Glomerular visceral epithelial cell (primary cell): ENCODE results near the gene CEP112.

Source experiments
- DNase-seq: peaks from one replicate; pipeline ENCODE4 v3.0.0-alpha.2; 2016; ENCODE audit errors: extremely low spot score

The CEP112 gene

DNA sequence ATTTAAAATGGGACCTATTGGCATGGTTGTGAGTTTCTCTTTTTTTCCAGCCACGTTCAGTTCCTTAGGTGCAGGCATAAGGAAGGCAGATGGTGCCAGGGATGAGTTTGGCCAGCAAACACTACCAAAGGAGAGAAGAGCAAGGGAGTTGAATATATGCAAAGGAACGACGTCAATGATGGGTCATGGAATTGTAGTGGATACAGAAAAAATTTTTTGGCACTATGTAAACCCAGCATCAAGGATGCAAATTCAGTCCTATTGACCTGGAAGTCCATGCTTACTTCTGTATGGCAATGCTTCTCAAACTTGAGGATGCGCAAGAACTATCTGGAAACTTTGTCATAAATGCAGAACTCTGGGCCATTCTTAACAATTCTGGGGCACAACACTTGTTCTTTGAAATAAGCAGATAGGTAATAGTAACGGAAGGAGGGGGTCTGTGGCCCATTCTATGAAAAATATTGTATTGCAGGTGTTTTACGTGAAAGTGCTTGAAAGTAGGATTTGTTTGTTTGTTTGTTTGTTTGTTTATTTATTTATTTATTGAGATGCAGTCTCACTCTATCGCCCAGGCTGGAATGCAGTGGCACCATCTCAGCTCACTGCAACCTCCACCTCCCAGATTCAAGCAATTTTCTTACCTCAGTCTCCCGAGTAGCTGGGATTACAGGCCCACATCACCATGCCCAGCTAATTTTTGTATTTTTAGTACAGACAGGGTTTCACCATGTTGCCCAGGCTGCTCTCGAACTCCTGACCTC lies 19.3 kb upstream of the CEP112 start:
- DNase-seq, result no peak

DNA sequence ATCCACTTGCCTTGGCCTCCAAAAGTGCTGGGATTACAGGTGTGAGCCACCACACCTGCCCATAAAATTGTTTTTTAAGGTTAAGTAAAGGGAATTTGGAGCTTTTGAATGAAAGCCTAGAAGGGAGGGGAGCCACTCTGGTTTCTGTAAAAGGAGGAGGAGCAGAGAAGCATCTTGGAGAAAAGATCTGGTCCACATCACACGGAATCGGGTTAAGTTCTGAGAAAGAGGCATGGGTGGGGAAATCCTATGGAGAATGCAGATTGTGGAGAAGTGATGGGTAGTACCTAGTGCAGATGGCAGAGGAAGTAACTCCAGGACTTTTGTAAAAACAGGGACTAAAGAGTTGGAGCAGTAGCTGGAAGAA lies 18.3 kb upstream of the CEP112 start:
- no peak for DNase-seq

DNA sequence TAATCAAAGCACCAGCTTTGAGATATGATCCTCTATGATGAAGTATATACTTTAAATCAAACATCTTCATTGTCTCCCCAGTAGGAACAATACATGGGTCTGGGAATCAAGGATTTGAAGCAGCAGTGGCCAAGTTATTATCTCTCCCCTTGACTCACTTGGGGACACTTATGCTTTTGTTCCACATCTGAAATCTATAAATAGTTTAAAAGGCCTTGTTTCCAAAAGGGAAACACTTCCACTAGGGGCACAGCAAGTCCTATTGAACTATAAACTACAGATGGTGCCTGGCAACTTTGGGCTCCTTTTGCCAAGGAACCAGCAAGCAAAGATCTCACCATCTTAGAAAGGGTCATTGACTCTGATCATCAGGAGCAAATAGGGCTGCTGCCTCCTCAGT lies 16.0 kb upstream of the CEP112 start:
- no peak for DNase-seq

DNA sequence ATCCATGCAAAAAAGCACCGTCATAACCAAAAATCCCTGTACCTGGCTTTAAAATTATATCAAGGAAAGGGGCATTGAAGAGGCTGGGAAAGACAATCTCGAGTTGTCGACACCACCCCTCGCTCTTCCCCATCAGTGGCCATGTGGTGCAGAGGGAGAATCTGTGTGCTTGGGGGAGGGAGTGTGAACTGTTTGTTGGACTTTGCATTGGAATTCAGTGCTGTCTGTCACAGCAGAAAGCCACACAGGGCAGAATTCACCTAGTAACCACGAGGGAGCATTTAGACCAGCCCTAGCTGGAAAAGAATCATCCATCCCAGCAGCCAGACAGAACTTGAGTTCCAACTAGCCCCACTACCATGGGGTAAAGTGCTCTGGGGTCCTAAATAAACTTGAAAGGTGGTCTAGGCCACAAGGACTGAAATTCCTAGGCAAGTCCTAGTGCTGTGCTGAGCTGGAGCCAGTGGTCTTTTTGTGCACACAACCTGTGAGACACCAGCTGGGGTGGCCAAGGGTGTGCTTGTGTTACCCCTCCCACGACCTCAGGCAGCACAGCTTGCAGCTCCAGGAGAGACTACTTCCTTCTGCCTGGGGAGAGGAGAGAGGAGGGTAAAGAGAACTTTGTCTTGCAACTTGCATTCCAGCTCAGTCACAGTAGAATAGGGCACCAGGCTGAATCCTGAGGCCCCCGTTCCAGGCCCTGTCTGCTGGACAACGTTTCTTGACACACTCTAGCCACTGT lies 11.5 kb upstream of the CEP112 start:
- no peak for DNase-seq

DNA sequence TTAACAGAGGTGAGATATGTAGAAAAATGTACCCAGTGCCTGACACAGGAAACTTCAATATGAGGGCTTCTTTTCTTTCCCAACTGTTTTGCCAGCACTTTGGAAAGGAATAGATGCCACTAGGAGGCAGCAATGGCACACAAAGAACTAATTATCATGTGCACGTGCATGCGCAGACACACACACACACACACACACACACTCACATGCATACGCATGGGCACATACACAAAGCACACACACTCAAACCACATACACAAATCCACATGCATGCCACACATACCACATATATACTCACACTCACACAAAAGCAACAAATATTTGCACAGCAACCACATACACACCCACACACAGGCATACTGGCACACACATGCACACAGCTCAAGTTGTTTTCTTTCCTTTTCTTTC lies 8.8 kb upstream of the CEP112 start:
- DNase-seq, result peak; percentile 68

DNA sequence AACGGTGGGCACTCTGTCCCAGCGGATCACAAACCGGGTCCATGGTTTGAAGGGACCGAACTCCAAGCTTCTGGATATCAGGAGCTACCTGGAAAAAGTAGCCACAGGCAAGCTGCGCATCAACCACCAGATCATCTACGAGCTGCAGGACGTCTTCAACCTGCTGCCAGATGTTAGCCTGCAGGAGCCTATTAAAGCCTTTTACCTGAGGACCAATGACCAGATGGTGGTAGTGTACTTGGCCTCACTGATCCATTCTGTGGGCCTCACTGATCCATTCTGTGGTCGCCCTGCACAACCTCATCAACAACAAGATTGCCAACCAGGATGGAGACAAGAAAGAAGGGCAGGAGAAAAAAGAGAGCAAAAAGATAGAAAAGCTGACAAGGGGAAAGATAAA lies 6.3 kb upstream of the CEP112 start:
- DNase-seq, result no peak

DNA sequence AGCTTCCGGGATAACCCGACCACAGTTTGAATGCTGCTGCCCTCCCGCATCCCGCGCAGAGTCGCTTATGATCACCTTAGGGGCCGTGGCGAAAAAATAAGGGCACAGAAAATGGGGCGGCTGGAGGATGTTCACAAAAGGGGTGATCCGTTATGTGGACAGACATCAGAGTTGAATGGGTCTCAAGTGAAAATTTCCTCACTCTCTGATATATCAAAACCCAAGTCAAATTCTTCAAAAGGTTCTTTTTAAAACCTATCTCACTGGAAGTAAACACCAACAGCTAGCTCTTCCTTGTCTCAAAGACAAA lies 400 bp upstream of the CEP112 start:
- no peak for DNase-seq

DNA sequence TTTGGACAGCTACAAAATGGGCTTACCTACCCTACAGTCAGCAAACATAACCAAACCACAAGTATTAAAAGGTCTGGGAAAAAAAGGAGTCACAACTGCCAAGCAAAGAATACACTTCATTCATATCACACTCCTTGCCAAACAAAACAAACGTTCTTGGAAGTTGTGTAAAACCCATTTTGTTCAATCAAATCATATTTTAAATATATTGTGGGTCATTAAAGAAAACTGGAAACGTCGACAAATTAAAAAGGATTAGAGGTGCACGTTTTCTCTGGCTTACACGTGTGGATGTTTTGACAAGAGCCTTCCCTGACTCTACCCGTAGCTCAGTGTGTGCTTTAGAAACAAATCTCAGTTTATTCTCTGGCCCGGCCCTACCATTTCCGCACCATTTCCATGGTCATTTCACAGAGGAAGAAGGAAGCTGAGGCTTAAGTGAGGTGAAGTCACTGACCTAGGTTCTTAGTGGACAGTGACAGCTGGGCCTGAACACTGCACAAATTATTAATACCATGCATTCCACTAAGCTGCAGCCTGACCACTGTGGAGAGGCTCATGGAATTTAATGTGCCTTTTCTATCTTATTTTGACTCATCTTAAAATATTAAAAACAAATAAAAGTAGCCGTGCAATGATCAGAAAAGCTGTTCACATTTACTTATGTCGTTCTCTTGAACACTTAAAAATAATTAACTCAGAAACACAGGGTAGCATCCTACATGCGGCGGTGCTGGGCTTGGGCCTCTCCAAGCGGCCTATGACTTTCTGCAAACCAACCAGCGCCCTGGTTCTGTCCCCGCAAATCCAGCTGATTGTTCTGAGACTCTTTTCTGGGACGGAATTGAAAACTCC lies 968 bp downstream of the CEP112 start:
- DNase-seq, result peak; percentile 41

DNA sequence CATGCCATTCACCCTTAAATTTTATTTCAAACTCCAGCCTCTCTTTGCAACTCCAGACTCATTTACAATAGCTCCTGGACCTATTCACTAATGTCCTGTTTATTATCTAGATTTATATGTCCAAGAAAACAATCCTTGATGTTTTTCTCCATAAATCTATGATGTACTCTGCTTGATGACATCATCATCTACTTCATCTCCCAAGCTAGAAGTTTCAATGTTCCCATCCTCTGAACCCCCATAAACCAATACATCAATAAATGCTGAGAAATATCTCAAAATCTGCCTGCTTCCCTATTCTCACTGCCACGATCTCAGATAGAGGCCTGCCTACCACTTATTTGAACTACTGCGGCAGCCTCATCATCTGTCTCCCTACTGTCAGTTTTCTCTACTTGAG lies 4.2 kb downstream of the CEP112 start:
- DNase-seq, result no peak

DNA sequence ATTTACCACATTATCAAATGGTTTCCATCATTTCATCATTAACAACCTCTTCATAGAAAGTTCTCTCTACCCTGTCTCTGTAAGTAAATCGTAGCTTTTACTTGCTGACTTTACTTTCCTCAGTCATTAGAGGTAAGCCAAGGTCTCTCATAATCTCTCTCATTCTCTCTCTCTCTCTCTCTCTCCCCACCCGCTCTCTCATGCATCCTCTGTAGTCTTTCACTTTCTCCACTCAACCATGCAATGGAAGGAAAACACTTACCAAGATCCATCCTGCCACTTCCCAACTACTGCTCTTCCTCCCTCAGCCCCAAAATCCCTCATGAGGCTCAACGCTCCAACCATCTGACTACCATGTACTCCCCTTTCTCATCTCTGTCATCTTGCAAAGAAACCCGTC lies 6.1 kb downstream of the CEP112 start:
- DNase-seq, result no peak

DNA sequence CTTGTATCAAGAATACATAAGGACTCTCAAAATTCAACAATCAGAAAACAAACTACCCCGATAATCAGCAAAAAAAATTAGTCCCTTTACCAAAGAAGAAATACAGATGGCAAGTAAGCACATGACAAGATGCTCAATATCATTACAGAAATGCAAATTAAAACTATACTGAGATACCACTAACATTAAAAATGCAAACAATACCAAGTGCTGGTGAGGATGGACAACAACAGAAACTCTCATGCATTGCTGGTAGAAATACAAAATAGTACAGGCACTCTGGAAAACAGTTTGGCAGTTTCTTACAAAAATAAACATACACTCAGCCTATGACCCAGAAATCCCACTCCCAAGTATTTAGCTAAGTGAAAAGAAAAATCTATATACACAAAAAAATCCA lies 7.5 kb downstream of the CEP112 start:
- no peak for DNase-seq

DNA sequence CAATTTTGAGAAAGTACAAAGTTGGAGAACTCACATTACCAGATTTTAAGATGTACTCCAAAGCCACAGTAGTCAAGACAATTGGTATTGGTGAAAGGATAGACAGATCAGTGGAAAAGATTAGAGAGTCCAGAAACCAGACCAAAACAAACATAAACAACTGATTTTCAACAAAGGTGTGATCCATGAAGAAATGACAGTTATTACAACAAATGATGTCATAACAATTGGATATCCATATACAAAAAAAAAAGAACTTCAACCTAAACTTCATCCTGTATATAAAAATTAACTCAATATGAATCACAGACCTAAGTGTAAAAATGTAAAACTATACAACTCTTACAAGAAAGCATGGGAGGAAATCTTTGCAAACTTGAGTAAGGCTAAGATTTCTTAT lies 8.4 kb downstream of the CEP112 start:
- no peak for DNase-seq

DNA sequence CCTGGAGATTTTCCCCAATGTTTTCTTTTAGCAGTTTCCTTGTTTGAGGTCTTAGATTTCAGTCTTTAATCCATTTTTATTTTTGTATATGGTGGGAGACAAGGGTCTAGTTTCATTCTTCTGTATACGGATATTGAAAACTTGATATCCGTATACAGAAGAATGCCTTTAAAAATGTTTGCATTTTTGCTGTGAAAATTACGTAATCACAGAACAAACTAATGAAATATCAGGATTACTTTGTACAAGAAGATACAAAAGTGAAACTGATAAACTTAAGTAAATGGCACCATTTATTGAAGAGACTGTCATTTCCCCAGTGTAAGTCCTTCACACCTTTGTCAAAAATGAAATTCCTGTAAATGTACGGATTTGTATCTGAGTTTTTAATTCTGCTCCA lies 13.3 kb downstream of the CEP112 start:
- no peak for DNase-seq

DNA sequence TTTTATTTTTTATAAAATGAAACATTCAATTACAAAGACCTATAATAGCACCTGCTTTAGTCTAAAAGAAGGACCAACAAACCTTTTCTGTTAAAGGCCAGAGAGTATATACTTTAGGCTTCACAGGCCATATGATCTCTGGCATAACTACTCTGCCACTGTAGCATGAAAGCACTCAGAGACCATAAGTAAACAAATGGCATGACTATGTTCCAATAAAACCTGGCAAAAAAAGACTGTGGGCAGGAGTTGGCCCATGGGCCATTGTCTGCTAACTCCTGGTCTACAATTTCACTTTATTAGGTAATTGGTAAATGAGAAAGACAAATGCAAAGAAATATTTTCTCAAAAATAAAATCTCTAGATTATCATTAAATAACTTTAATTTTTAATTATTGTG lies 14.9 kb downstream of the CEP112 start:
- DNase-seq, result no peak

DNA sequence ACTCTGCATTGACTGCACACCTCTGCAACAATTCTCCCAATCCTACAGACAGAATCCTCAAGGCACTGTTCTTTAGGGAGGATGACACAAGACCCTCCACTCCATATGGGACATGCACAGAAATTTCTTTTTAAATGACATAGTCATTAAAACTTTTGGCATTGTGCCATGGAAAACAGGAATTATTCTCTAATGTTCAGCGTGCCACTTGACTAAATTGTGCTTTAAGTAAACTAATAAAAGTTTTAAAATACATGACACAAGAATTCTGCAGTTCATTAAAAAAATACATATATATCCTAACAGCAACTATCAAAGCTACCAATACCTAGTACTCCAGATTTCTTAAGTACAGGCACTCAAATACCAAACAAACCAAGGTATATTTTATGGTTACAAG lies 16.0 kb downstream of the CEP112 start:
- DNase-seq, result no peak

DNA sequence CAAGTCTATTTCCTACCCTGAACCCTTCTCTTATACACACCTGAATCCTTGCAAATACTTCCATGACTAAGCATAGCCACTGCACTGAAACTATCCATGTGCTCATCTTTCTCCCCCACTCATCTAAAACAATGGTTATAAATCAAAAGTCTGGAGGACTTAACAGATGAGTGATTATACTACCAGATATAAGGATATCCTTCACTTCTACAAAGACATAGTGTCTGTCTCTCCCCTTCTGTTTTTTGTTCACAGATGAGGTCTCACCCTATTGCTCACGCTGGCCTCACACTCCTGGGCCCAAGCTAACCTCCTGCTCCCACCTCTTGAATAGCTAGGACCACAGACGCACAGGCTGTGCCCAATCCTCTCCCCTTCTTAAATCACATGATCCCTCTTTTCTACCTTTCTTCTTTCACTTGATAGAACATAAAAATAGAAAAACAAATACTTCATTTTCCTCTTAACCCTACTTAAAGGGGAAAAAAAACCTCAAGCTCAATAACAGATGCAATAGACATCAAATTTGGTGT lies 19.2 kb downstream of the CEP112 start:
- no peak for DNase-seq

DNA sequence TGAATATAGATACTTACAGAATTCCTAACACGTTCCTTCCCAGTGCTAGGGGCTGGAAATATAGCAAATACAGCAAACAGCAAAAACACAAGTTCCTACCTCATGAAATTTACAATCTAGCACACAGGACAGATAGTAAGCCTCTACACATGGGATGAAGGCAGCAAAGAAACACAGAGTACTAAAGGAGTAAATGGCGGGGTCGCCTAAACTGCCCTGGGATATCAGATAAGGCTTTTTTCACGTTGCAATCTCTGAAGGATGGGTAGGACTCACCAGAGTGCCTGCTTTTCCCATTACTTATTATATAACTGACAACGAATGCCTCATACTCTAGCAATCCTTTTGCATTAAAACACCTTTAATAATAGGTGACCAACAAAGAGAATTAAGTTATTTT lies 19.8 kb downstream of the CEP112 start:
- DNase-seq, result no peak

DNA sequence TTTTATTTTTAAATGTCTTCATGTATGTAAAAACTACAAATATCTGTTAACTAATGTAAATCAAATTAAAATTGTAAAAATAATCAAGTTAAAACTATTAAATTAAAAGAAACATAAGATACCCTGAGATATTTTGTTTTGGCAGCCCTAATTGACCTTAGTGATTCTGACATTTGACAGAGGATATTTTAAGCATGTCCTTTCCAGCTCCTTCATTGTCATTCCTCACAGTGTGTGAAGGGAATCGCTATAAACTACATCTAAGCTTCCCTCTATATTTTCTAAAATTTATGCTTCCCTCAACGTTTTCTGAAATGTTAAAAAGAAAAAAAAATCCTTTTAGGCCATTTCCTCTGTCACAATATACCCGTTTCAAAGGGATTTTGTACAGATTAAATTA lies 20.2 kb downstream of the CEP112 start:
- DNase-seq, result no peak

DNA sequence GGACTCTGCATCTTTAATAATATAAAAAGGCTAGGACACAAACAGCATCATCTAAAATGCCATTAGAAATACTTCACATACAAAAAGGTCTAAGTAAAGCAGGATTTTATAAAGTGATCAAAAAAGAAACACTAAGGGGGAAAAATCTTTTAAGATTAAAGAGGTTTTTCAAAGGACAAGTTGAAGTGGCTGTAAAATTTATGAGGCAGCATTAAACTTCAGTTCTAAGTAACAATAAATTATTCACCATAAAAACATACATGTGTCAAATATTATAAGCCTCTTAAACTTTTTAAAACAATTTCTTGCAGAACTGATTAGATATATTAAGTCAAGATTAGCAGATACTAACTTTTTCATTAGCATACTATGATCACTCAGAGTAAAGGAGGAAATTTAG lies 20.8 kb downstream of the CEP112 start:
- DNase-seq, result no peak

DNA sequence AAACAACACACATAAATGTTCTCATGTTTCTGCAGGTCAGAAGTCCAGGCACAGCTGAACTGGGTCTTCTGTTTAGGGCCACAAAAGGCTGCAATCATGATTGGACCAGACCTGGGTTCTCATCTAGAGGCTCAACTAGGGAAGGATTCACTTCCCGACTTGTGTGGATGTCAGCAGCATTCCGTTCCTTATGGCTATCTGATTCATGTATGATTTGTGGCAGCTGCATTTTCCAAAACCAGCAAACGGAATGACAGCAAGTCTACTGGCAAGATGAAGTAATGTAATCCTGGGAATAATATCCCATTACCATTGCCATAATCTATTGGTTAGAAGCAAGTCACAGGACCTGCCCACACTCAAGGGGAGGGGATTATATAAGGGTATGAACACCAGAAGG lies 22.1 kb downstream of the CEP112 start:
- DNase-seq, result no peak

DNA sequence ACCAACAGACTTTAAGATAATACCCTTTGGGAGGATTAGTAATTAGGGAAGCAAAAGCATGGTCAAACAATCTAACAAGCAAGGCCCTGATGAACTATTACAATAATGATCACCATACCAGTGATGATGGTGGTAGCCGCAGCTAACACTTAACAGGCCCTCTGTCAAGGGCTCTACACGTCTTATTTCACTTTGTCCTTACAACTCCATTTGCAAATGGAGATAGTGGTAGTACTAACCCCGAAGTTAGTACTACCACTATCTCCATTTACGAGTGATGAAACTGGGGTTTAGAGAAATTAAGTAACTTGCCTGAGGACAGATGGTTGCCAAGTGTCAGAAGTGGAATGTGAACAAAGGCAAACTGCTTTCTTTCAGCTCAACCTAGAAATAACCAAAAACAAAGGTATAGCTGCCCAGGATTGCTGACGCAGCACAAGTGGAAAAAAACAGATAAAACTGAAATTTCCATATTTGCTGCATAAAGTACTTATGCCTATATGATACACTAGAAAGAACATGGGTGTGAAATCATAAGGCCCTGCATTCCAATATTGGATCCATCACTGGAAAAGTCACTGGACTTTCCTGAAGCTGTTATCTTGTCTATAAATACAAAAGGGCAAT lies 24.6 kb downstream of the CEP112 start:
- no peak for DNase-seq

DNA sequence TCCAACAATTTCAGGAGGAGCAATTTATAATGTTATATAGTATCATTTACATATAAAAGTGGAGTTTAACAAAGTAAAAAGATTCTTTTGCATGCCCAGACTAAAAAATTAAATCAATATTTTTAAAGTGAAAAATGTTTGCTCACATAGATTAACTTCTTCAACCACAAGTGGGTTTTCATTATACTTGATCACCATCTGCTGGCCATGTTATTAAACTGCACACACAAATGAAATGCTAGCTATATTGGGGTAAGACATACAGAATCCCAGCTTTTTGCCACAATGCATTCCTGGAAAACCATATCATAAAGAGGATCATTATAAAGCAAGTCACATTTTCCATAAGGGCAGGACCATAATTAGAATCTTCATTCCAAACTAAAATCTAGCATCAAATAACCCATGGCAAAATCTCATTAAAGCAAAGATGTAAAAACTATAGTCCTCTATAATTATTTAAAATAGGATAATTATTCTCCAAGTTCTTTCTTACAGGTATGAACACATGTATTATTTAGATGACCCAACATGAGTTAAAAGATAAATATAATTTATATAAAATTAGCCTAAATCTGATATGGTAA lies 26.3 kb downstream of the CEP112 start:
- DNase-seq, result peak; percentile 56
